Retinal pigment epithelial cell (primary cell): ENCODE measurements around the gene LIMS2.

Experiments
- DNase-seq: peaks from one replicate; pipeline ENCODE4 v3.0.0-alpha.2; 2010; ENCODE audit warnings: low read depth
- H3K4me3 ChIP-seq: 2 replicates; pipeline ENCODE4 v1.5.1; 2011; ENCODE audit warnings: mild to moderate bottlenecking, low read length, control low read depth, moderate library complexity
- CTCF ChIP-seq: conservative IDR thresholded peaks from 2 replicates; pipeline ENCODE4 v1.5.1; 2011; ENCODE audit warnings: low read depth, low read length, control low read depth, inconsistent platforms

LIMS2 gene

GRCh38 chr2:127620866-127621265 is 54.5 kb downstream of the LIMS2 start:
- no peak overlapping the region for H3K4me3 ChIP-seq
- no peak for DNase-seq
- TF ChIP-seq CTCF, result no peak

GRCh38 chr2:127619877-127620705 is 55.2 kb downstream of the LIMS2 start:
- TF ChIP-seq CTCF, result no peak
- H3K4me3 ChIP-seq, result no peak overlapping the region
- no peak for DNase-seq

GRCh38 chr2:127619203-127619590 is 56.1 kb downstream of the LIMS2 start:
- no peak for DNase-seq
- TF ChIP-seq CTCF, result no peak
- H3K4me3 ChIP-seq, result no peak overlapping the region

GRCh38 chr2:127618551-127619202 is 56.7 kb downstream of the LIMS2 start:
- DNase-seq, result no peak
- TF ChIP-seq CTCF, result no peak
- H3K4me3 ChIP-seq, result no peak overlapping the region

GRCh38 chr2:127615511-127616166 is 59.7 kb downstream of the LIMS2 start:
- DNase-seq, result no peak
- H3K4me3 ChIP-seq, result no peak overlapping the region
- no peak for TF ChIP-seq CTCF

GRCh38 chr2:127614731-127615130 is 60.6 kb downstream of the LIMS2 start:
- no peak for TF ChIP-seq CTCF
- no peak overlapping the region for H3K4me3 ChIP-seq
- DNase-seq, result no peak

- no peak for DNase-seq
- no peak overlapping the region for H3K4me3 ChIP-seq
- TF ChIP-seq CTCF, result no peak
Observed at GRCh38 chr2:127614246-127614645, 61.1 kb downstream of the LIMS2 start.
